HEK293T (cell line): ENCODE results near the gene TM4SF4.

ENCODE experiments used
- CTCF ChIA-PET: fragments of 350-600 bp; formaldehyde crosslinking; extraction: SDS; loops from one replicate; lab custom pipeline; 2021; ENCODE audit warnings: antibody characterized with exemption, inconsistent platforms; lab: Yijun Ruan, JAX
- POLR2A ChIA-PET: fragments of 350-600 bp; formaldehyde crosslinking; extraction: SDS; loops from one replicate; lab custom pipeline; 2020; ENCODE audit warnings: antibody characterized with exemption, inconsistent platforms; lab: Yijun Ruan, JAX
- DNase-seq: peaks from one replicate; pipeline ENCODE4 v3.0.0; 2012; ENCODE audit warnings: mixed read lengths; ENCODE audit errors: extremely low spot score
- ARNT ChIP-seq: fragments of 450-650 bp; IDR thresholded peaks from 2 replicates; pipeline ENCODE4 v1.6.1; 2017; ENCODE audit warnings: mild to moderate bottlenecking
- BHLHE40 ChIP-seq: fragments of 450-650 bp; IDR thresholded peaks from 2 replicates; pipeline ENCODE4 v1.6.1; 2016; ENCODE audit warnings: mild to moderate bottlenecking, moderate library complexity, borderline replicate concordance
- CTBP1 ChIP-seq: fragments of 450-650 bp; IDR thresholded peaks from 2 replicates; pipeline ENCODE4 v1.6.1; 2016; ENCODE audit warnings: borderline replicate concordance
- ELF4 ChIP-seq: fragments of 450-650 bp; IDR thresholded peaks from 2 replicates; pipeline ENCODE4 v1.6.1; 2017; ENCODE audit warnings: antibody characterized with exemption
- FOXA1 ChIP-seq: fragments of 450-650 bp; IDR thresholded peaks from 2 replicates; pipeline ENCODE4 v1.6.1; 2016; ENCODE audit warnings: mild to moderate bottlenecking
- FOXK2 ChIP-seq: fragments of 450-650 bp; IDR thresholded peaks from 2 replicates; pipeline ENCODE4 v1.6.1; 2016; ENCODE audit warnings: mild to moderate bottlenecking
- FOXM1 ChIP-seq: fragments of 450-650 bp; IDR thresholded peaks from 2 replicates; pipeline ENCODE4 v1.6.1; 2017; ENCODE audit warnings: mild to moderate bottlenecking, borderline replicate concordance
- HDGF ChIP-seq: fragments of 450-650 bp; IDR thresholded peaks from 2 replicates; pipeline ENCODE4 v1.6.1; 2017; ENCODE audit warnings: antibody characterized with exemption, borderline replicate concordance
- L3MBTL2 ChIP-seq: fragments of 450-650 bp; conservative IDR thresholded peaks from 2 replicates; pipeline ENCODE4 v1.6.1; 2016; ENCODE audit warnings: mild to moderate bottlenecking
- LEF1 ChIP-seq: fragments of 450-650 bp; IDR thresholded peaks from 2 replicates; pipeline ENCODE4 v1.6.1; 2017; ENCODE audit warnings: mild to moderate bottlenecking, borderline replicate concordance
- NFRKB ChIP-seq: fragments of 450-650 bp; IDR thresholded peaks from 2 replicates; pipeline ENCODE4 v1.6.1; 2016; ENCODE audit warnings: mild to moderate bottlenecking, moderate library complexity
- PKNOX1 ChIP-seq: fragments of 450-650 bp; IDR thresholded peaks from 2 replicates; pipeline ENCODE4 v1.6.1; 2016
- SP1 ChIP-seq: fragments of 450-650 bp; IDR thresholded peaks from 2 replicates; pipeline ENCODE4 v1.6.1; 2017
- SUZ12 ChIP-seq: fragments of 450-650 bp; IDR thresholded peaks from 2 replicates; pipeline ENCODE4 v1.6.1; 2016; ENCODE audit warnings: mild to moderate bottlenecking
- TARDBP ChIP-seq: fragments of 450-650 bp; IDR thresholded peaks from 2 replicates; pipeline ENCODE4 v1.6.1; 2016
- ZNF384 ChIP-seq: fragments of 450-650 bp; IDR thresholded peaks from 2 replicates; pipeline ENCODE4 v1.6.1; 2016

The TM4SF4 gene, protein sequence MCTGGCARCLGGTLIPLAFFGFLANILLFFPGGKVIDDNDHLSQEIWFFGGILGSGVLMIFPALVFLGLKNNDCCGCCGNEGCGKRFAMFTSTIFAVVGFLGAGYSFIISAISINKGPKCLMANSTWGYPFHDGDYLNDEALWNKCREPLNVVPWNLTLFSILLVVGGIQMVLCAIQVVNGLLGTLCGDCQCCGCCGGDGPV

DNA sequence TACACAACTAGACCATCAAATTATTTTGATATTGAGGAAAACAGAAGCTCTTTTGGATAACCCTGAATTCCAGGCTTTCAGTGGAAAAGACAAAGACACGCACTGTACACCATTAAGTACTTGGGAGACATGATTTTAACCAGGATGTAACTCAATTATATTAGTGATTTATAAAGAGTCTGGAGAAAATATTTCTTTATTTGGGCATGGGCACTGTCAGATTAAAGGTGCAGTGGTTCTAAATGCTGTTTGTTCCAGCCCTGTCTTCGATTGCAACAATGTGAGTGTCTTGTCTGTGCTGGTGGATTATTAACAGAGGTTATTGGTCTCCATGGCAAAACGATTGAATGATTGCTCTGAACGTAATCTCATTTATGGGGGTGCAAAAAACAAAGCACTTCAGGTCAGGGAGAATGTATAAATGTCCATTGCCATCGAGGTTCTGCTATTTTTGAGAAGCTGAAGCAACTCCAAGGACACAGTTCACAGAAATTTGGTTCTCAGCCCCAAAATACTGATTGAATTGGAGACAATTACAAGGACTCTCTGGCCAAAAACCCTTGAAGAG lies at the start of gene TM4SF4:
TM4SF4 (plus strand) TSS at position 448 of the 568 bp plus-strand sequence. CDS start 181 bp downstream, outside the sequence.
- TF ChIP-seq LEF1 (no peak), HDGF (no peak), SUZ12 (no peak), FOXM1 (no peak), SP1 (no peak), CTBP1 (no peak), FOXK2 (no peak), FOXA1 (no peak), ARNT (no peak), L3MBTL2 (no peak), PKNOX1 (no peak), BHLHE40 (no peak), NFRKB (no peak), TARDBP (no peak), ELF4 (no peak)
- ChIA-PET POLR2A (no interaction called here), CTCF (interaction anchor here (1.2 kb wide), 1 partner anchor 69 kb away, joined by 4 read pairs; no protein-coding TSS in a partner anchor)
- no peak for DNase-seq

DNA sequence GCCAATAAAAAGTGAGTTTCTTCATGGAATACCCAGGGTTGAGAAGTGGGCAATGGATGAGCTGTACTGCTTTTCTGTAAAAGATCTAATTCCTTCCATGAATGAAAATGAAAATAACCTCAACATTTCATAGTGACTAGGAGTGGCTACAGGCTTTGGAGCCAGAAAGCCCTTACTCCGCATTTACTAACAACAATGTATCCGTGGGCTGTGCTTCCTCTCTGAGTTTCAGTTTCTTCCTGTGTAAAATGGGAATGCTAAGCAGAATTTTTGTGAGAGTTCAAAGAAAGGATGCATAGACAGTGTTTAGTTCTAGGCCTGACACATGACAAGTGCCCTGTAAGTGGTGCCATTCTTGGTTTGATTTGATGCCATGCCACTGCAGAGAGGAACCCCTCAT lies 49.6 kb upstream of the TM4SF4 start:
- ChIA-PET POLR2A (no interaction called here), CTCF (no interaction called here)
- DNase-seq: no peak
- TF ChIP-seq ZNF384 (no peak), CTBP1 (no peak), NFRKB (no peak), FOXK2 (no peak), SP1 (no peak), FOXM1 (no peak), BHLHE40 (no peak), ARNT (no peak), SUZ12 (no peak), FOXA1 (no peak), TARDBP (no peak), ELF4 (no peak)

DNA sequence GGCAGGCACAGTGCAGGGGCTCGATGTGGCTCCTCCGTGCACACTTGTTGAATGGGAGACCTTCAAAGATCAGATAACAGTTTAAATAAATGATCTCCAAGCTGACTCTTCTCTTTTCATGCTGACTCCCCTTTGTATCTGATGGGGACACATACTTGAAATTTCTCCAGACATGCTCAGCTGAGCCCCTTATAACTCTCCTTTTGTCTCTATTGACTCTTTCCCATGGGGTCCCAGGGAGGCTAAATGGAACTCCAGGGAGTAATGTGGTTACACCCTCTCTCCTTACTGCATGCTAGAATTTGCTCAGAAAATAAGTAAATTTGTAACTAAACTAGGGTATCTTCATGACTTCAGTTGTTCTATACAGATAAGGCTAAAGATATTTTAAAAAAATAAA lies 48.2 kb upstream of the TM4SF4 start:
- no peak for TF ChIP-seq FOXK2
- DNase-seq: no peak
- POLR2A ChIA-PET: no interaction called here
- CTCF ChIA-PET: no interaction called here

- ChIA-PET CTCF (interaction anchor here (0.6 kb wide), 1 partner anchor 79 kb away, joined by 3 read pairs; no protein-coding TSS in a partner anchor), POLR2A (no interaction called here)
- TF ChIP-seq FOXM1 (no peak), L3MBTL2 (no peak), NFRKB (no peak), FOXA1 (no peak), ZNF384 (no peak), SP1 (no peak), BHLHE40 (no peak), PKNOX1 (no peak), FOXK2 (no peak), CTBP1 (no peak), TARDBP (no peak), LEF1 (no peak), ARNT (no peak), HDGF (no peak), SUZ12 (no peak), ELF4 (no peak)
- DNase-seq: no peak
These were observed 46.4 kb upstream of the TM4SF4 start for GRCh38 chr3:149428087-149428486.

DNA sequence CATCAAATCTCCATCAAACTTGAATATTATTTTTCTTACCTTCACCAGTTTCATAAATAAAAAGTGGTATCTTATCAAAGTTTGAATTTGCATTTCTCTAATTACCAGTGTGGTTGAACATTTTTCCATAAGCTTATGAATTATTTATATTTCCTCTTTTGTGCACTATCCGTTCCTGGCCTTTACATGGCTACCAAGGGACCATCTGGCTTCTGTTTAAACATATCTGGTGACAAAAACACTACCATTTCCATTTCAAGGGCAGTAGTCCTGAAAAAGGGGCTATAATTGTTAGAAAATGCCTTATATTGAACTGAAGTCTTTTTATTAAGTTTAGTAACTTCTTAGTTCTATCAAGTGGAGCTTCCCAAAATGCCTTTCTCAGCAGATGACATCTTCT lies 44.3 kb upstream of the TM4SF4 start:
- ChIA-PET CTCF (no interaction called here), POLR2A (no interaction called here)
- DNase-seq: no peak
- no peak for TF ChIP-seq CTBP1
- TF ChIP-seq TARDBP: no peak
- TF ChIP-seq BHLHE40: no peak
- no peak for TF ChIP-seq FOXA1
- no peak for TF ChIP-seq FOXM1
- TF ChIP-seq PKNOX1: no peak

GRCh38 chr3:149432149-149432548 lies 42.3 kb upstream of the TM4SF4 start:
- CTCF ChIA-PET: no interaction called here

More at GRCh38 chr3:149432149-149432548, 42.3 kb upstream of the TM4SF4 start:
- TF ChIP-seq FOXA1: no peak
- TF ChIP-seq FOXM1: no peak
- no peak for TF ChIP-seq SUZ12
- TF ChIP-seq HDGF: no peak
- no peak for TF ChIP-seq SP1
- TF ChIP-seq TARDBP: no peak
- TF ChIP-seq FOXK2: no peak
- TF ChIP-seq LEF1: no peak
- TF ChIP-seq NFRKB: no peak
- no peak for TF ChIP-seq BHLHE40
- no peak for TF ChIP-seq ARNT
- no peak for TF ChIP-seq ZNF384
- no peak for TF ChIP-seq PKNOX1
- no peak for TF ChIP-seq CTBP1
- no peak for TF ChIP-seq L3MBTL2
- TF ChIP-seq ELF4: no peak
- POLR2A ChIA-PET: no interaction called here
- DNase-seq: no peak
